A673 (cell line): ENCODE measurements around the gene UCHL1.

ENCODE experiments used
- CTCF ChIP-seq: fragments of 300-800, 200-600 bp; sonication (generic); conservative IDR thresholded peaks from 2 replicates; pipeline ENCODE4 v1.5.1; 2017; ENCODE audit warnings: low read depth, mild to moderate bottlenecking, antibody characterized with exemption, low read length, moderate library complexity, mixed read lengths
- EZH2 ChIP-seq: fragments of 200-600 bp; sonication (generic); IDR thresholded peaks from 2 replicates; pipeline ENCODE4 v1.6.1; 2017; ENCODE audit warnings: borderline replicate concordance, low read depth, mild to moderate bottlenecking, mixed read lengths, antibody characterized with exemption, low read length; ENCODE audit not compliant: poor library complexity, severe bottlenecking

GRCh38 chr4:41303372-41304118, 46.8 kb downstream of the UCHL1 start:
- no peak for TF ChIP-seq EZH2
- no peak for TF ChIP-seq CTCF
